Esophagus squamous epithelium (tissue), 4 donors: ENCODE results near the gene TMPRSS3.

Experiments
- POLR2A ChIP-seq, 4 donors: fragments of 450-650 bp; IDR thresholded peaks; one replicate each; pipeline ENCODE4 v1.6.1; 2017; ENCODE audit warnings: antibody characterized with exemption in 4 of 4, mild to moderate bottlenecking in 4 of 4, moderate library complexity in 3 of 4
- TF ChIP-seq, protein P1 (sequence below), 6 experiments: fragments of 450-650 bp in 4 of 6; fragments of 200-600 bp in 2 of 6; sonication (generic) in 2 of 6; IDR thresholded peaks; one replicate each; pipeline ENCODE4 v1.5.1; 2016 to 2019; ENCODE audit warnings: antibody characterized with exemption in 6 of 6, mild to moderate bottlenecking in 4 of 6, moderate library complexity in 4 of 6

DNA sequence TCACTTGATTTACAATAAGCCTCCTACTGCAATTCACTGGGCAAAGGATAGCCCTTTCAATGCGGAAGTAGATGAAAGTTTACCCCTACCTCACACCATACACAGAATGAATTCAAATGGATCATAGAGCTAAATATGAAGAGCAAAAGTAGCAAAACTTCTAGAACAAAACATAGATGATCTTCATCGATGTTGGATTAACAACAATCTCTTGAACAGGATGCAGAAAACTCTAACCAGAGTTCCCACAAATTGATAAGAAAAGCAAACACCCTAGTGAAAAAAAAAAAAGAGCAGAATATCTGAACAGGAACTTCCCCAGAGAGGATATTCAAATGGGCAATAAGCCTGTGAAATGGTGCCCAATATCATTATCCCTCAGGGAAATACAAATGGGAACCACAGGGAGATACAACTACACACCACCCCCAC, 6.0 kb upstream of the TMPRSS3 start:
- TF ChIP-seq, protein P1, sequence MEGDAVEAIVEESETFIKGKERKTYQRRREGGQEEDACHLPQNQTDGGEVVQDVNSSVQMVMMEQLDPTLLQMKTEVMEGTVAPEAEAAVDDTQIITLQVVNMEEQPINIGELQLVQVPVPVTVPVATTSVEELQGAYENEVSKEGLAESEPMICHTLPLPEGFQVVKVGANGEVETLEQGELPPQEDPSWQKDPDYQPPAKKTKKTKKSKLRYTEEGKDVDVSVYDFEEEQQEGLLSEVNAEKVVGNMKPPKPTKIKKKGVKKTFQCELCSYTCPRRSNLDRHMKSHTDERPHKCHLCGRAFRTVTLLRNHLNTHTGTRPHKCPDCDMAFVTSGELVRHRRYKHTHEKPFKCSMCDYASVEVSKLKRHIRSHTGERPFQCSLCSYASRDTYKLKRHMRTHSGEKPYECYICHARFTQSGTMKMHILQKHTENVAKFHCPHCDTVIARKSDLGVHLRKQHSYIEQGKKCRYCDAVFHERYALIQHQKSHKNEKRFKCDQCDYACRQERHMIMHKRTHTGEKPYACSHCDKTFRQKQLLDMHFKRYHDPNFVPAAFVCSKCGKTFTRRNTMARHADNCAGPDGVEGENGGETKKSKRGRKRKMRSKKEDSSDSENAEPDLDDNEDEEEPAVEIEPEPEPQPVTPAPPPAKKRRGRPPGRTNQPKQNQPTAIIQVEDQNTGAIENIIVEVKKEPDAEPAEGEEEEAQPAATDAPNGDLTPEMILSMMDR (IDR thresholded peaks at IDR 0.05): no peak
- no peak for TF ChIP-seq POLR2A (IDR thresholded peaks at IDR 0.05)
